Trophoblast cell (in vitro differentiated cells and primary cell): Measurements from ENCODE around the gene FAM98A.

Source experiments
- DNase-seq, 2 donors: peaks; one replicate each; pipeline ENCODE4 v3.0.0-alpha.2; 2016
- H2AFZ ChIP-seq: 2 replicates; pipeline ENCODE4 v1.6.1; 2013; ENCODE audit warnings: low read length, moderate library complexity, mild to moderate bottlenecking; ENCODE audit not compliant: insufficient read depth, poor library complexity
- H2AK5ac ChIP-seq: 2 replicates; pipeline ENCODE4 v1.6.1; 2013; ENCODE audit warnings: mild to moderate bottlenecking, low read length
- H2BK120ac ChIP-seq: 2 replicates; pipeline ENCODE4 v1.6.1; 2013; ENCODE audit warnings: low read length, mild to moderate bottlenecking, moderate library complexity; ENCODE audit not compliant: insufficient read depth, poor library complexity
- H2BK12ac ChIP-seq: 2 replicates; pipeline ENCODE4 v1.6.1; 2013; ENCODE audit warnings: mild to moderate bottlenecking, low read length, moderate library complexity
- H2BK5ac ChIP-seq: 2 replicates; pipeline ENCODE4 v1.6.1; 2013; ENCODE audit warnings: low read length, low read depth, moderate library complexity, mild to moderate bottlenecking; ENCODE audit not compliant: poor library complexity
- H3K14ac ChIP-seq: 2 replicates; pipeline ENCODE4 v1.6.1; 2013; ENCODE audit warnings: mild to moderate bottlenecking, low read length
- H3K18ac ChIP-seq: 2 replicates; pipeline ENCODE4 v1.6.1; 2013; ENCODE audit warnings: mild to moderate bottlenecking, low read length
- H3K23ac ChIP-seq: 2 replicates; pipeline ENCODE4 v1.6.1; 2013; ENCODE audit warnings: low read length
- H3K27ac ChIP-seq: 2 replicates; pipeline ENCODE4 v1.5.1; 2013; ENCODE audit warnings: low read depth, mild to moderate bottlenecking, inconsistent platforms, low read length, moderate library complexity
- H3K27me3 ChIP-seq: 2 replicates; pipeline ENCODE4 v1.6.1; 2013; ENCODE audit warnings: inconsistent platforms, mild to moderate bottlenecking, low read length, moderate library complexity; ENCODE audit not compliant: insufficient read depth
- H3K36me3 ChIP-seq, 2 experiments: 1 replicate in 1 of 2; 2 replicates in 1 of 2; pipeline ENCODE4 v1.6.1; 2013; ENCODE audit warnings: low read length in 2 of 2, mild to moderate bottlenecking in 2 of 2, moderate library complexity in 1 of 2; ENCODE audit not compliant: insufficient read depth in 2 of 2, control insufficient read depth in 1 of 2
- H3K4ac ChIP-seq: 2 replicates; pipeline ENCODE4 v1.6.1; 2013; ENCODE audit warnings: low read depth, mild to moderate bottlenecking, low read length, moderate library complexity
- H3K4me1 ChIP-seq, 2 experiments: 1 replicate in 1 of 2; 2 replicates in 1 of 2; pipeline ENCODE4 v1.6.1; 2013; ENCODE audit warnings: low read length in 2 of 2, mild to moderate bottlenecking in 2 of 2, moderate library complexity in 1 of 2; ENCODE audit not compliant: insufficient read depth in 2 of 2, control insufficient read depth in 1 of 2
- H3K4me2 ChIP-seq: 2 replicates; pipeline ENCODE4 v1.6.1; 2013; ENCODE audit warnings: inconsistent platforms, mild to moderate bottlenecking, low read length, moderate library complexity
- H3K4me3 ChIP-seq: 2 replicates; pipeline ENCODE4 v1.5.1; 2013; ENCODE audit warnings: mild to moderate bottlenecking, low read depth, low read length, inconsistent platforms
- H3K79me1 ChIP-seq: one replicate; pipeline ENCODE4 v1.6.1; 2013; ENCODE audit warnings: low read length
- H3K79me2 ChIP-seq: 2 replicates; pipeline ENCODE4 v1.6.1; 2013; ENCODE audit warnings: low read length, mild to moderate bottlenecking; ENCODE audit not compliant: control insufficient read depth, insufficient read depth, poor library complexity
- H3K9ac ChIP-seq: 2 replicates; pipeline ENCODE4 v1.6.1; 2013; ENCODE audit warnings: mild to moderate bottlenecking, low read length
- H3K9me3 ChIP-seq: 2 replicates; pipeline ENCODE4 v1.6.1; 2013; ENCODE audit warnings: low read depth, mild to moderate bottlenecking, control low read depth, inconsistent platforms, low read length; ENCODE audit not compliant: insufficient read depth
- H4K12ac ChIP-seq: 2 replicates; pipeline ENCODE4 v1.6.1; 2013; ENCODE audit warnings: low read depth, mild to moderate bottlenecking, low read length, moderate library complexity
- H4K8ac ChIP-seq: 2 replicates; pipeline ENCODE4 v1.6.1; 2013; ENCODE audit warnings: low read depth, mild to moderate bottlenecking, low read length, moderate library complexity
- H4K91ac ChIP-seq: one replicate; pipeline ENCODE4 v1.6.1; 2013; ENCODE audit warnings: low read depth, mild to moderate bottlenecking, low read length, moderate library complexity
- WGBS: extraction: QIAGEN DNeasy Blood & Tissue Kit; methylation state at CpG from one replicate; pipeline ENCODE4 v1.1.7; 2013; ENCODE audit warnings: missing lambda C conversion rate; ENCODE audit not compliant: insufficient read length, insufficient coverage; ENCODE audit errors: extremely low coverage; 5-methylcytosine and 5-hydroxymethylcytosine counted together

FAM98A gene

GRCh38 chr2:33559328-33559727 is 39.8 kb downstream of the FAM98A start:
- no CpG with 5 or more reads among the region's 3 CpGs for WGBS
- H3K23ac ChIP-seq = no peak overlapping the region
- H3K9ac ChIP-seq = no peak overlapping the region
- no peak overlapping the region for H2BK5ac ChIP-seq
- H3K79me2 ChIP-seq = no peaks in the 10 kb centered on the region
- H3K9me3 ChIP-seq = no peaks in the 10 kb centered on the region
- H3K79me1 ChIP-seq = peaks cover 2% of the 10 kb centered on the region
- peaks cover 2 to 8% of the 10 kb centered on the region in 2 experiments for H3K4me1 ChIP-seq
- no peak overlapping the region for H3K4me2 ChIP-seq
- H2BK12ac ChIP-seq = no peak overlapping the region
- H3K18ac ChIP-seq = no peak overlapping the region
- no peak overlapping the region for H3K14ac ChIP-seq
- H2AK5ac ChIP-seq = no peak overlapping the region
- no peak overlapping the region for H3K4ac ChIP-seq
- H2AFZ ChIP-seq = no peak overlapping the region
- H2BK120ac ChIP-seq = no peak overlapping the region
- H4K91ac ChIP-seq = no peak overlapping the region
- H3K4me3 ChIP-seq = no peak overlapping the region
- no peaks in the 10 kb centered on the region for H3K27me3 ChIP-seq
- H3K27ac ChIP-seq = no peak overlapping the region
- H3K36me3 ChIP-seq = no peaks in the 10 kb centered on the region
- no peak for DNase-seq
- no peak overlapping the region for H4K12ac ChIP-seq
- no peak overlapping the region for H4K8ac ChIP-seq

- Histone ChIP-seq H3K23ac (no peak overlapping the region), H4K8ac (no peak overlapping the region), H3K79me1 (peaks cover 2% of the 10 kb centered on the region), H3K14ac (no peak overlapping the region), H3K27ac (no peak overlapping the region), H2AK5ac (no peak overlapping the region), H2BK120ac (no peak overlapping the region), H3K4me1 (peaks cover 2 to 8% of the 10 kb centered on the region in 2 experiments), H3K27me3 (no peaks in the 10 kb centered on the region), H3K4ac (no peak overlapping the region), H3K18ac (no peak overlapping the region), H4K12ac (no peak overlapping the region), H3K4me3 (no peak overlapping the region), H3K9ac (no peak overlapping the region), H3K36me3 (no peaks in the 10 kb centered on the region), H2AFZ (no peak overlapping the region), H3K4me2 (no peak overlapping the region), H4K91ac (no peak overlapping the region), H2BK5ac (no peak overlapping the region), H3K9me3 (no peaks in the 10 kb centered on the region), H2BK12ac (no peak overlapping the region), H3K79me2 (no peaks in the 10 kb centered on the region)
- DNase-seq = no peak
- no CpG with 5 or more reads among the region's 3 CpGs for WGBS
Measured at GRCh38 chr2:33555681-33556080, 43.4 kb downstream of the FAM98A start.

- Histone ChIP-seq H3K4me2 (no peak overlapping the region), H3K79me1 (peaks cover 2% of the 10 kb centered on the region), H3K36me3 (no peaks in the 10 kb centered on the region), H3K14ac (no peak overlapping the region), H3K9ac (no peak overlapping the region), H3K4ac (no peak overlapping the region), H3K23ac (no peak overlapping the region), H3K27me3 (no peaks in the 10 kb centered on the region), H4K12ac (no peak overlapping the region), H3K4me1 (peaks cover 2 to 7% of the 10 kb centered on the region in 2 experiments), H2BK120ac (no peak overlapping the region), H4K91ac (no peak overlapping the region), H2AK5ac (no peak overlapping the region), H3K4me3 (no peak overlapping the region), H2BK12ac (no peak overlapping the region), H3K79me2 (no peaks in the 10 kb centered on the region), H4K8ac (no peak overlapping the region), H3K9me3 (no peaks in the 10 kb centered on the region), H2BK5ac (no peak overlapping the region), H2AFZ (no peak overlapping the region), H3K18ac (no peak overlapping the region), H3K27ac (no peak overlapping the region)
- peak in 1 of 2 donors; percentile 25 for DNase-seq
- no CpG with 5 or more reads among the region's 1 CpG for WGBS
Measured at GRCh38 chr2:33552758-33553461, 46.2 kb downstream of the FAM98A start.

- no peak overlapping the region for H3K4ac ChIP-seq
- H3K18ac ChIP-seq = no peak overlapping the region
- no peak overlapping the region for H4K91ac ChIP-seq
- peaks cover 2 to 6% of the 10 kb centered on the region in 2 experiments for H3K4me1 ChIP-seq
- no peak overlapping the region for H3K27ac ChIP-seq
- H3K4me3 ChIP-seq = no peak overlapping the region
- H3K27me3 ChIP-seq = no peaks in the 10 kb centered on the region
- H2BK12ac ChIP-seq = no peak overlapping the region
- no peaks in the 10 kb centered on the region for H3K9me3 ChIP-seq
- H3K79me1 ChIP-seq = peaks cover 2% of the 10 kb centered on the region
- H3K36me3 ChIP-seq = no peaks in the 10 kb centered on the region
- H3K23ac ChIP-seq = no peak overlapping the region
- DNase-seq = no peak
- no peak overlapping the region for H3K9ac ChIP-seq
- no peak overlapping the region for H2BK120ac ChIP-seq
- no peak overlapping the region for H2BK5ac ChIP-seq
- H4K8ac ChIP-seq = no peak overlapping the region
- H4K12ac ChIP-seq = no peak overlapping the region
- no peak overlapping the region for H2AK5ac ChIP-seq
- H3K4me2 ChIP-seq = no peak overlapping the region
- WGBS = no CpG with 5 or more reads among the region's 3 CpGs
- H3K14ac ChIP-seq = no peak overlapping the region
- H3K79me2 ChIP-seq = no peaks in the 10 kb centered on the region
- H2AFZ ChIP-seq = no peak overlapping the region
Measured at GRCh38 chr2:33550206-33550605, 48.9 kb downstream of the FAM98A start.
